BLaER1 (cell line): ENCODE measurements around the gene PTPRO.

Experiments
- H3K27ac ChIP-seq: shearing (Covaris generic); formaldehyde crosslinking; 2 replicates; pipeline ENCODE4 v1.8.1; 2022
- H3K27me3 ChIP-seq: shearing (Covaris generic); formaldehyde crosslinking; 2 replicates; pipeline ENCODE4 v1.8.1; 2022
- H3K36me3 ChIP-seq: shearing (Covaris generic); formaldehyde crosslinking; 2 replicates; pipeline ENCODE4 v1.8.1; 2022
- H3K4me1 ChIP-seq: shearing (Covaris generic); formaldehyde crosslinking; 2 replicates; pipeline ENCODE4 v1.8.1; 2022
- H3K4me2 ChIP-seq: shearing (Covaris generic); formaldehyde crosslinking; 2 replicates; pipeline ENCODE4 v1.8.1; 2022
- H3K4me3 ChIP-seq: shearing (Covaris generic); formaldehyde crosslinking; 2 replicates; pipeline ENCODE4 v1.8.1; 2022
- H3K9ac ChIP-seq: shearing (Covaris generic); formaldehyde crosslinking; 2 replicates; pipeline ENCODE4 v1.8.1; 2022
- H3K9me3 ChIP-seq: shearing (Covaris generic); formaldehyde crosslinking; 2 replicates; pipeline ENCODE4 v1.8.1; 2022
- H4K20me1 ChIP-seq: shearing (Covaris generic); formaldehyde crosslinking; 2 replicates; pipeline ENCODE4 v1.8.1; 2022
- Cebpa-rat ChIP-seq: shearing (Covaris generic); IDR thresholded peaks from 2 replicates; pipeline ENCODE4 v1.8.1; 2022

Gene PTPRO

DNA sequence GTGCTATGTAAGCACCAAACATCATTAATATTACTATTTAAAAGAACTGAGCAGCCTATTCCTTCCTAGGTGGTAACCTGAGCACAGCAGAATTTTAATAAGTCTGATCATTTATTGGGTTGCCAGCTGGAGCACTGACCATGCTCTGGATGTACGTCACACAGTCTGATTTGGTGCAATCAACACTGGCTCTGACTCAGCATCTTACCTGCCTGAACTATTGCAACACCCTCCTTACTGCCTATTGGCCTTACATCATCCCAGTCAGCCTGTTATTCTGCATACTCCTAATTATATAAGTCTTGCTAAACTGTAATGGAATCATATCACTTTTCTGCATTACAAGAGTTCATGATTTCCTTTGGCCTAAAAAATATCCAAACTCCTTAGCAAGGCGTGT is 149.7 kb downstream of the PTPRO start:
- Histone ChIP-seq H4K20me1 (no peaks in the 10 kb centered on the region), H3K27me3 (no peaks in the 10 kb centered on the region), H3K9me3 (no peaks in the 10 kb centered on the region), H3K36me3 (no peaks in the 10 kb centered on the region), H3K4me2 (no peak overlapping the region), H3K27ac (no peak overlapping the region), H3K4me3 (no peak overlapping the region), H3K9ac (no peak overlapping the region), H3K4me1 (no peaks in the 10 kb centered on the region)
- TF ChIP-seq Cebpa-rat: no peak

GRCh38 chr12:15474766-15475165 is 152.5 kb downstream of the PTPRO start:
- Histone ChIP-seq H3K9ac (no peak overlapping the region), H3K4me2 (no peak overlapping the region), H3K27me3 (no peaks in the 10 kb centered on the region), H3K27ac (no peak overlapping the region), H4K20me1 (no peaks in the 10 kb centered on the region), H3K36me3 (no peaks in the 10 kb centered on the region), H3K4me1 (no peaks in the 10 kb centered on the region), H3K4me3 (no peak overlapping the region), H3K9me3 (no peaks in the 10 kb centered on the region)
- TF ChIP-seq Cebpa-rat: no peak

- Histone ChIP-seq H3K9me3 (no peaks in the 10 kb centered on the region), H3K4me2 (no peak overlapping the region), H3K27me3 (no peaks in the 10 kb centered on the region), H3K9ac (no peak overlapping the region), H3K36me3 (no peaks in the 10 kb centered on the region), H3K4me1 (no peaks in the 10 kb centered on the region), H3K27ac (no peak overlapping the region), H3K4me3 (no peak overlapping the region), H4K20me1 (no peaks in the 10 kb centered on the region)
- no peak for TF ChIP-seq Cebpa-rat
These were observed 155.5 kb downstream of the PTPRO start for GRCh38 chr12:15477761-15478160.

DNA sequence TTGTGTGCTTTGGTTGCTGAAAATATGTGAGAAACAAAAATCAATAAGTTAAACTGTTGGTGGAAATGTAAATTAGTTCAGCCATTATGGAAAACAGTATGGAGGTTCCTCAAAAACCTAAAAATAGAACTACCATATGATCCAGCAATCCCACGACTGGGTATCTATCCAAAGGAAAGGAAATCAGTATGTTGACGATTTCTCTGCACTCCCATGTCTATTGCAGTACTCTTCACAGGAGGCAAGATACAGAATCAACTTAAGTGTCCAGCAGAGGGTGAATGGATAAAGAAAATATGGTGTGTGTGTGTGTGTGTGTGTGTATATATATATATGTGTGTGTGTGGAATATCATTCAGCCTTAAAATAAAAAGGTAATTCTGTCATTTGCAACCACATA is 159.5 kb downstream of the PTPRO start:
- H3K27ac ChIP-seq: no peak overlapping the region
- no peaks in the 10 kb centered on the region for H3K9me3 ChIP-seq
- no peaks in the 10 kb centered on the region for H3K36me3 ChIP-seq
- no peak overlapping the region for H3K4me2 ChIP-seq
- no peaks in the 10 kb centered on the region for H3K27me3 ChIP-seq
- no peak overlapping the region for H3K9ac ChIP-seq
- no peaks in the 10 kb centered on the region for H3K4me1 ChIP-seq
- no peak overlapping the region for H3K4me3 ChIP-seq
- no peaks in the 10 kb centered on the region for H4K20me1 ChIP-seq
- TF ChIP-seq Cebpa-rat: no peak

GRCh38 chr12:15485466-15485865 is 163.2 kb downstream of the PTPRO start:
- H3K27ac ChIP-seq: no peak overlapping the region

GRCh38 chr12:15486859-15487258 is 164.6 kb downstream of the PTPRO start:
- no peaks in the 10 kb centered on the region for H4K20me1 ChIP-seq
- H3K4me1 ChIP-seq: no peaks in the 10 kb centered on the region
- H3K4me2 ChIP-seq: no peak overlapping the region
- H3K36me3 ChIP-seq: no peaks in the 10 kb centered on the region
- no peaks in the 10 kb centered on the region for H3K9me3 ChIP-seq
- TF ChIP-seq Cebpa-rat: no peak
- no peaks in the 10 kb centered on the region for H3K27me3 ChIP-seq
- H3K27ac ChIP-seq: no peak overlapping the region
- no peak overlapping the region for H3K4me3 ChIP-seq
- H3K9ac ChIP-seq: no peak overlapping the region

More at GRCh38 chr12:15485466-15485865, 163.2 kb downstream of the PTPRO start:
- Histone ChIP-seq H3K27me3 (no peaks in the 10 kb centered on the region), H3K36me3 (no peaks in the 10 kb centered on the region), H3K4me1 (no peaks in the 10 kb centered on the region), H4K20me1 (no peaks in the 10 kb centered on the region), H3K9ac (no peak overlapping the region), H3K9me3 (no peaks in the 10 kb centered on the region), H3K4me3 (no peak overlapping the region), H3K4me2 (no peak overlapping the region)
- no peak for TF ChIP-seq Cebpa-rat

DNA sequence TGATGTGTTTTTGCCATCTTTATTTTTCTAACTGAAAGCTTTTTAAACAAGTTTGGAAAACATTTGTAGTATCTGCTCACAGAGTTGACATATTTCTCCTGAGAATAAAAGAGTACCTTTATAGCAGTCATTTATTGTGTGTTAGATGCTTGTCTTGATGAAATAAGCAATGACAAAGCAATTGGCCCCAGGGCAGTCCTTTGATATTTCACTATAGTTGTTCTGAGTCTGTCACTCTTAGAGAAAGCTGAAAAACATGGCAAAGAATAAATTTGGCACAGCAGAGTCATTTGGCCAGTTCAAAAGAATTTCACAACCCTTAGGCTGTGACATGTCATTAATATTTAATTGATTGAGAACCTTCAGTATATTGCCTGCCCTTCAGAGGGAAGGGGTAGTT is 166.2 kb downstream of the PTPRO start:
- Histone ChIP-seq H4K20me1 (no peaks in the 10 kb centered on the region), H3K9me3 (no peaks in the 10 kb centered on the region), H3K27me3 (no peaks in the 10 kb centered on the region), H3K36me3 (no peaks in the 10 kb centered on the region), H3K4me2 (no peak overlapping the region), H3K4me1 (no peaks in the 10 kb centered on the region), H3K4me3 (no peak overlapping the region), H3K27ac (no peak overlapping the region), H3K9ac (no peak overlapping the region)
- no peak for TF ChIP-seq Cebpa-rat

DNA sequence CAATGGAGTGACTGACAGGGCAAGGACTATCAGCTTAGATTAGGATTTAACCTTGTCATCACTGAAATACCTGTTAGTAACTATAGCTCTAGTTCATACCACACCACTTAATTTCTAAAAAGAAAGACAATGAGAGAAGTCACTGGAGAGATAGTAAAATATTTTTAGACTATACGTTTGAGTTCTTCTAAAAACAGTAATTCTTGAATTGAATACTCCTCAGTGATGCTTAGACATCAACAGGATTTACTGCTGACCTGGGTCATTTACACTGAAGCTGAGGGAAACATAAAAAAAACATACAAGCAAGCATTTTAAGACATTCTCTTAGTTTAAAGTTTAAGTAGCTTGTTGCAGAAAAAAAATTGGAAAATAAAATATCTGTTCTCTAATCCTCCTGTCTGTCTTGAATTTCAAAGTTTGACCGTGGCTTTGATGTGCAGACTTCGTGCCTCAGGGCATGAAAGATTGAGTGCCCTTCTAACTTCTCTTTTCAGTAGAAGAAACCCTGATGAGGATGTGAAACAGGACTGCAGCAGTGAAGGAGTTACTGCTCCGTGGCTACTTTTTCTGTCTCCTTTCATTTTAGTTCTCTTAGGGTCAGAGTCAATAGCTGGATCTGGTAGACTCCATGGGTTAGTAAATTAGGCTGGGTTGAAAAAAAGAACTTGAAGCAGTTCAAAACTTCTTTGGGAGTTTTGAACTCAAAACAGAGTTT is 172.2 kb downstream of the PTPRO start:
- no peak for TF ChIP-seq Cebpa-rat
- no peak overlapping the region for H3K4me2 ChIP-seq
- H3K27ac ChIP-seq: no peak overlapping the region
- H3K4me1 ChIP-seq: peaks cover 5% of the 10 kb centered on the region; the same call in 1 of the 2 replicates
- no peak overlapping the region for H3K4me3 ChIP-seq
- no peaks in the 10 kb centered on the region for H3K36me3 ChIP-seq
- no peak overlapping the region for H3K9ac ChIP-seq
- H3K27me3 ChIP-seq: no peaks in the 10 kb centered on the region
- no peaks in the 10 kb centered on the region for H4K20me1 ChIP-seq
- no peaks in the 10 kb centered on the region for H3K9me3 ChIP-seq

DNA sequence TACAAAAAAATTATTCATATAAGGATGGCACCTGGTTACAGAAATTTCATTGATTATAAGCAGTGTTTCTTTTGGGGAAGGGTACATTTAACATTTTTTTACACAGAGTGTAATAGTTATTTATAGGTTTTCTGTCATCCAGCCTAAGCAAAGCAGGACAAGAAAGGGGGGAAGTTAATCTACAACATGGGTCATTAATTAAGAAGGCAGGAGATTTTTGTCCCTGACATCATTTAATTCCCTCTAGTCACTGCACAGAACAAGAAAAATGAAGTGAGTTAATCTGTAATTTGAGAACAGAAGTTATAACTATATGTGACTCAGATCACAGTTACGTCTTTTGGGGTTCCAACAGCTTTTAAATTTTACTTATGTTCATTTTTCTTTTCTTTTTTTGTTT is 173.4 kb downstream of the PTPRO start:
- H4K20me1 ChIP-seq: no peaks in the 10 kb centered on the region
- TF ChIP-seq Cebpa-rat: no peak
- no peak overlapping the region for H3K9ac ChIP-seq
- H3K4me3 ChIP-seq: no peak overlapping the region
- no peaks in the 10 kb centered on the region for H3K36me3 ChIP-seq
- H3K4me2 ChIP-seq: no peak overlapping the region
- peaks cover 5% of the 10 kb centered on the region; the same call in 1 of the 2 replicates for H3K4me1 ChIP-seq
- no peaks in the 10 kb centered on the region for H3K9me3 ChIP-seq
- H3K27ac ChIP-seq: no peak overlapping the region
- no peaks in the 10 kb centered on the region for H3K27me3 ChIP-seq

- H3K4me2 ChIP-seq: no peak overlapping the region
- TF ChIP-seq Cebpa-rat: no peak
- no peak overlapping the region for H3K4me3 ChIP-seq
- no peaks in the 10 kb centered on the region for H3K27me3 ChIP-seq
- H4K20me1 ChIP-seq: no peaks in the 10 kb centered on the region
- H3K4me1 ChIP-seq: peaks cover 5% of the 10 kb centered on the region; the same call in 1 of the 2 replicates
- H3K9me3 ChIP-seq: no peaks in the 10 kb centered on the region
- no peak overlapping the region for H3K27ac ChIP-seq
- H3K9ac ChIP-seq: no peak overlapping the region
- H3K36me3 ChIP-seq: no peaks in the 10 kb centered on the region
These were observed 174.4 kb downstream of the PTPRO start for GRCh38 chr12:15496738-15497137.
